ENCODE measurements around the gene IL11RA.

DNA sequence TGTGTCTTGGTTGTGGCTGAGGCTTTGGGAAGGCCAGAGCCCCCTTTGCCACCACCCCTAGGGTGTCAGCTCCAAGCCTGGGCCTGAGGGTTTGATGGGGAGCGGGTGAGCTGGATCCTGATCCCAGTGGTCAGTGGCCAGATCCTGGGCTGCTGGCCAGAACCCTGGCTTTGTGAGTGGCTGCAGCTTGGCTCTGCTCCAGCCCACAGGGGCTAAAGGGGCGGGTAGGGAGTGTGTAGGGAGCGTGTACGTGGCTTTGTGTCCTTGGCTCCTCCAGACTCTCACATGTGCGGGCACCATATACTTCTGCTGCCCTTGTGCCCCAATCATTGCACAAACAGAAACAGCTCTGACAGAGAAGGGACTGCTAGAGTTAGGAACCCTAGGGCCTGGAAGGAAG lies 1.2 kb upstream of the IL11RA start:
- TF ChIP-seq POLR2AphosphoS5 (IDR thresholded peaks at IDR 0.05; ENCODE audit: low read depth, low read length) (no peak), TAF1 (IDR thresholded peaks at IDR 0.05; ENCODE audit: borderline replicate concordance, low read depth, low read length) (no peak), POLR2A (IDR thresholded peaks at IDR 0.05; ENCODE audit: low read depth, low read length) (no peak)
